K562 (cell line): ENCODE data around the gene ANKFN1. TPM values are rescaled to one million over a fixed set of nuclear protein-coding genes. Genes with fewer than 3 reads are reported as not detected.

Experiments
- ATAC-seq: fragments of 200-7000 bp; cut with Tn5 transposase; 3 replicates; pipeline ENCODE4 v1.9.1; 2020; ENCODE audit warnings: moderate library complexity
- BruUV-seq: library from RNA; stranded (reverse); fragments of 400-500 nt; replicated peaks from 2 replicates; lab custom pipeline; 2021; lab: Mats Ljungman, UMichigan
- CTCF ChIA-PET: fragments of 300-600 bp; formaldehyde crosslinking; extraction: SDS; loops from one replicate; lab custom pipeline; 2021; ENCODE audit warnings: low intra/inter-chr PET ratio; lab: Yijun Ruan, JAX
- POLR2A ChIA-PET: fragments of 300-600, 350-650 bp; sonication (Branson Sonifier 250); formaldehyde crosslinking; extraction: SDS; loops from one replicate; lab custom pipeline; 2021; ENCODE audit warnings: antibody characterized with exemption, inconsistent platforms; lab: Yijun Ruan, JAX
- DNase-seq, 4 experiments: peaks; one replicate each; pipeline versions ENCODE4 v3.0.0 to v3.0.0-alpha.2; 2011 to 2018; ENCODE audit warnings: low spot score in 3 of 4, mixed read lengths in 3 of 4; ENCODE audit errors: extremely low read depth in 1 of 4
- FAIRE-seq: peaks from 2 replicates; lab custom pipeline; 2011; peaks lifted over from hg19 to GRCh38; lab: Jason Lieb, UNC
- H2AFZ ChIP-seq: 2 replicates; pipeline ENCODE4 v1.6.0; 2011; ENCODE audit warnings: low read depth, low read length, control low read depth, inconsistent platforms
- H3K27ac ChIP-seq: fragments of 200-600 bp; 3 replicates; pipeline ENCODE4 v1.8.0; 2011; ENCODE audit warnings: low read depth, mild to moderate bottlenecking, control low read depth, inconsistent platforms, low read length, moderate library complexity, mixed read lengths; ENCODE audit errors: extremely low read depth
- H3K27me3 ChIP-seq, 2 experiments: fragments of 300-600 bp in 1 of 2; 2 replicates in 1 of 2; 3 replicates in 1 of 2; pipeline versions ENCODE4 v1.6.0 to v1.8.0; 2011; ENCODE audit warnings: inconsistent platforms in 2 of 2, low read length in 2 of 2, mild to moderate bottlenecking in 1 of 2, mixed read lengths in 1 of 2, moderate library complexity in 1 of 2; ENCODE audit not compliant: control insufficient read depth in 2 of 2, insufficient read depth in 2 of 2
- H3K36me3 ChIP-seq: fragments of 300-600 bp; 3 replicates; pipeline ENCODE4 v1.8.0; 2011; ENCODE audit warnings: mild to moderate bottlenecking, low read length, inconsistent platforms; ENCODE audit not compliant: control insufficient read depth, insufficient read depth
- H3K4me1 ChIP-seq, 2 experiments: fragments of 200-600 bp in 1 of 2; replicated peaks in 1 of 2; 2 replicates in 1 of 2; 3 replicates in 1 of 2; pipeline versions ENCODE4 v1.5.1 to v1.8.0; 2011; ENCODE audit warnings: inconsistent platforms in 2 of 2, low read length in 2 of 2, mild to moderate bottlenecking in 1 of 2, mixed read lengths in 1 of 2, moderate library complexity in 1 of 2; ENCODE audit not compliant: control insufficient read depth in 2 of 2, insufficient read depth in 2 of 2
- H3K4me2 ChIP-seq: 2 replicates; pipeline ENCODE4 v1.6.1; 2011; ENCODE audit warnings: low read length, control low read depth, inconsistent platforms, mixed read lengths; ENCODE audit not compliant: insufficient read depth
- H3K4me3 ChIP-seq: fragments of 200-600 bp; sonication (generic), shearing (Covaris generic); 2 replicates; pipeline ENCODE4 v1.5.1; 2016; ENCODE audit warnings: control low read depth, inconsistent platforms
- H3K79me2 ChIP-seq: fragments of 200-600 bp; 3 replicates; pipeline ENCODE4 v1.8.0; 2011; ENCODE audit warnings: low read length, inconsistent platforms; ENCODE audit not compliant: control insufficient read depth, insufficient read depth
- H3K9ac ChIP-seq, 2 experiments: 2 replicates each; pipeline versions ENCODE4 v1.6.0 to v1.6.1; 2011; ENCODE audit warnings: low read depth in 2 of 2, low read length in 2 of 2, control low read depth in 1 of 2, inconsistent platforms in 1 of 2, mild to moderate bottlenecking in 1 of 2, mixed read lengths in 1 of 2; ENCODE audit not compliant: insufficient read depth in 1 of 2
- H3K9me1 ChIP-seq: one replicate; pipeline ENCODE4 v1.6.0; 2011; ENCODE audit warnings: inconsistent platforms, mild to moderate bottlenecking, low read length, moderate library complexity; ENCODE audit not compliant: control insufficient read depth, insufficient read depth
- H3K9me3 ChIP-seq: replicated peaks from 2 replicates; pipeline ENCODE4 v1.5.1; 2011; ENCODE audit warnings: low read depth, low read length, inconsistent platforms; ENCODE audit not compliant: control insufficient read depth, insufficient read depth
- H4K20me1 ChIP-seq: replicated peaks from 2 replicates; pipeline ENCODE4 v1.6.1; 2011; ENCODE audit warnings: low read length, inconsistent platforms, mixed read lengths; ENCODE audit not compliant: control insufficient read depth, insufficient read depth
- EZH2 ChIP-seq: IDR thresholded peaks from 2 replicates; pipeline ENCODE4 v1.6.1; 2012; ENCODE audit warnings: low read depth, mild to moderate bottlenecking, inconsistent platforms, low read length, borderline replicate concordance
- GABPB2 ChIP-seq: fragments of 250-450 bp; sonication (Bioruptor Pico); conservative IDR thresholded peaks from 2 replicates; pipeline ENCODE4 v1.5.1; 2021; ENCODE audit warnings: mild to moderate bottlenecking
- HNRNPH1 ChIP-seq: fragments of 200-400 bp; formaldehyde crosslinking; optimal IDR thresholded peaks from 2 replicates; pipeline ENCODE3; 2017; ENCODE audit warnings: low read depth, mild to moderate bottlenecking, low read length, moderate library complexity
- HNRNPL ChIP-seq: fragments of 200-400 bp; formaldehyde crosslinking; IDR thresholded peaks from 2 replicates; pipeline ENCODE4 v1.6.1; 2017; ENCODE audit warnings: low read depth, mild to moderate bottlenecking, low read length
- KAT7 ChIP-seq: sonication (generic); formaldehyde crosslinking; IDR thresholded peaks from 2 replicates; pipeline ENCODE4 v1.8.0; 2022; ENCODE audit warnings: missing genetic modification reagents, mild to moderate bottlenecking, borderline replicate concordance
- KLF10 ChIP-seq: fragments of 250-450 bp; sonication (Bioruptor Pico); IDR thresholded peaks from 2 replicates; pipeline ENCODE4 v1.6.1; 2021; ENCODE audit warnings: matching md5 sums
- MCM2 ChIP-seq: fragments of 450-650 bp; IDR thresholded peaks from 2 replicates; pipeline ENCODE4 v1.6.1; 2017; ENCODE audit warnings: low read depth, mild to moderate bottlenecking
- SMARCB1 ChIP-seq: IDR thresholded peaks from 2 replicates; pipeline ENCODE4 v1.6.1; 2011; ENCODE audit warnings: improper control_type of control experiment, low read depth; ENCODE audit not compliant: insufficient read length
- TCF7 ChIP-seq: sonication (generic); IDR thresholded peaks from 2 replicates; pipeline ENCODE4 v1.6.1; 2016; ENCODE audit warnings: antibody characterized with exemption, borderline replicate concordance
- TFAP4 ChIP-seq: sonication (generic); formaldehyde crosslinking; IDR thresholded peaks from 2 replicates; pipeline ENCODE4 v1.8.0; 2022; ENCODE audit warnings: missing genetic modification reagents, mild to moderate bottlenecking, moderate library complexity, borderline replicate concordance
- THRB ChIP-seq: fragments of 450-650 bp; formaldehyde crosslinking; conservative IDR thresholded peaks from 2 replicates; pipeline ENCODE4 v1.4.0; 2022; ENCODE audit warnings: mild to moderate bottlenecking, missing genetic modification characterization
- TSHZ1 ChIP-seq: fragments of 250-450 bp; sonication (Bioruptor Pico); IDR thresholded peaks from 2 replicates; pipeline ENCODE4 v1.4.0; 2020; ENCODE audit warnings: mild to moderate bottlenecking, moderate library complexity
- ZFP36 ChIP-seq: fragments of 150-350 bp; IDR thresholded peaks from 2 replicates; pipeline ENCODE4 v1.6.1; 2018; ENCODE audit warnings: low read length, low read depth; ENCODE audit not compliant: partially characterized antibody
- ZFX ChIP-seq: sonication (generic); formaldehyde crosslinking; IDR thresholded peaks from 2 replicates; pipeline ENCODE4 v1.8.0; 2022; ENCODE audit warnings: mild to moderate bottlenecking, missing genetic modification reagents, moderate library complexity
- ZNF124 ChIP-seq: sonication (generic); formaldehyde crosslinking; IDR thresholded peaks from 2 replicates; pipeline ENCODE4 v1.8.1; 2022; ENCODE audit warnings: missing genetic modification reagents
- ZNF507 ChIP-seq: conservative IDR thresholded peaks from 2 replicates; pipeline ENCODE4 v1.6.1; 2017; ENCODE audit warnings: missing genetic modification characterization, missing compliant biosample characterization
- ZNF707 ChIP-seq: fragments of 250-450 bp; sonication (Bioruptor Pico); conservative IDR thresholded peaks from 2 replicates; pipeline ENCODE4 v1.8.0; 2022; ENCODE audit warnings: inconsistent platforms, mild to moderate bottlenecking, moderate library complexity
- WGBS: fragments of 100-300 bp; shearing (Covaris generic); methylation state at CpG from one replicate; pipeline ENCODE4 v1.1.6; 2016; ENCODE audit warnings: low coverage, mixed read lengths; ENCODE audit not compliant: insufficient coverage; ENCODE audit errors: missing lambda C conversion rate; 5-methylcytosine and 5-hydroxymethylcytosine counted together
- in situ Hi-C: fragments of 300-500 bp; cut with MboI; formaldehyde crosslinking; loops from 4 replicates; pipeline ENCODE4 v1.15.0; 2018; ENCODE audit warnings: inconsistent platforms, mixed read lengths
- intact Hi-C: fragments of 100-400 bp; cut with micrococcal nuclease; formaldehyde crosslinking; loops from 2 replicates; pipeline ENCODE4 v1.14.2; 2022
- polyA plus RNA-seq, 8 experiments: library from polyadenylated mRNA; depleted of rRNA in 4 of 8; stranded (reverse) in 5 of 8; unstranded in 3 of 8; fragments of >200 nt; fragmentation: Nextera tagmentation in 2 of 8; fragmentation: Illumina TruSeq in 1 of 8; extraction: Ambion mirVana in 2 of 8; extraction: Trizol in 1 of 8; gene quantifications; 2 replicates each; pipeline versions ENCODE4 v1.2.1 to v1.2.3, GENCODE V29; 2011 to 2014; ENCODE audit warnings: inconsistent platforms in 1 of 8, missing spikeins in 1 of 8
- total RNA-seq, 7 experiments: library from RNA; depleted of rRNA in 6 of 7; stranded (reverse); fragments of >200 nt in 6 of 7; fragmentation: Illumina TruSeq in 2 of 7; extraction: Trizol in 2 of 7; gene quantifications; 2 replicates each; pipeline versions ENCODE4 v1.2.1 to v1.2.3, GENCODE V29; 2011 to 2021; ENCODE audit warnings: low replicate concordance in 1 of 7

The ANKFN1 gene
- total and polyA plus RNA-seq, 9 of the 15 experiments (the other 6 are each of a cell fraction or from before 2014, with no cell fraction given) = 0.04 to 0.39 (median 0.15) TPM; not detected in 1

DNA sequence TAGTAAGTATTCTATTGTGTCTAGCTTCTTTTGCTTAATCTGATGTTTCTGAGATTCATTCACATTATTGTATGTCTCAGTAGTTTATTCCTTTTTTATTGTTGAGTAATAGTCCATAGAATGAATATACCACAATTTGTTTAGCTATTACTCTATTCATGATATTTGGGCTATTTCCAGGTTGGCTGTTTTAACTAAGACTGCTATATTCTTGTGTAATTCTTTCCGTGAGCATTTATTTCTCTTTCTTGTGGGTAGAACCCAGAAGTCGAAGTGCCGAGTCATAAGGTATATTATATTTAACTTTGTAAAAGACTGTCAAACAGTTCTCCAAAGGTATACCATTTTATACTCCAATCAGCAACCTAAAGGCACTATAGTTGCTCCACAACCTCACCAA is 160.8 kb downstream of the ANKFN1 start:
- Histone ChIP-seq H4K20me1 (no peaks in the 10 kb centered on the region), H3K79me2 (no peaks in the 10 kb centered on the region), H3K9ac (no peak overlapping the region), H3K36me3 (no peaks in the 10 kb centered on the region), H3K4me1 (no peaks in the 10 kb centered on the region), H2AFZ (no peak overlapping the region), H3K4me2 (no peak overlapping the region), H3K9me3 (no peaks in the 10 kb centered on the region), H3K4me3 (no peak overlapping the region), H3K9me1 (no peaks in the 10 kb centered on the region), H3K27me3 (no peaks in the 10 kb centered on the region), H3K27ac (no peak overlapping the region)
- ATAC-seq (no peak), DNase-seq (no peak), FAIRE-seq (no peak)
- ChIA-PET POLR2A (interaction anchor here (0.9 kb wide), 1 partner anchor 195 kb away, joined by 3 read pairs; no protein-coding TSS in a partner anchor), CTCF (no interaction called here)
- in situ Hi-C loops (loop anchor here (25.0 kb wide), 1 partner anchor 777 kb away; no protein-coding TSS in a partner anchor), intact Hi-C loops (no loop called here)
- 0% methylated on average over 3 of the region's 3 CpGs for WGBS
- no TSS peak for BruUV-seq
- TF ChIP-seq THRB (CRISPR knock-in tag) = no peak
- no peak for TF ChIP-seq KAT7 (CRISPR knock-in tag)
- no peak for TF ChIP-seq ZFX
- no peak for TF ChIP-seq MCM2
- TF ChIP-seq TCF7 = no peak
- TF ChIP-seq ZNF124 (CRISPR knock-in tag) = no peak
- TF ChIP-seq HNRNPH1 = no peak
- TF ChIP-seq KLF10 (CRISPR knock-in tag) = no peak
- no peak for TF ChIP-seq ZNF507 (tag)
- TF ChIP-seq EZH2 = no peak
- no peak for TF ChIP-seq ZNF707 (CRISPR knock-in tag)
- no peak for TF ChIP-seq GABPB2 (CRISPR knock-in tag)
- TF ChIP-seq TSHZ1 (CRISPR knock-in tag) = no peak
- no peak for TF ChIP-seq SMARCB1
- TF ChIP-seq HNRNPL = no peak
- no peak for TF ChIP-seq TFAP4 (CRISPR knock-in tag)
- TF ChIP-seq ZFP36 = no peak
